Measurements from ENCODE around the gene PDCL3. TPM values are rescaled to one million over a fixed set of nuclear protein-coding genes. Genes with fewer than 3 reads are reported as not detected.

PDCL3 gene
- total RNA-seq, 4 donors from 2014 or later, result 22.4 to 31.5 (median 28.1) TPM

GRCh38 chr2:100522430-100522829 is 40.4 kb upstream of the PDCL3 start:
- TF ChIP-seq CTCF (IDR thresholded peaks at IDR 0.05) (no peak), POLR2A (IDR thresholded peaks at IDR 0.05) (no peak)
- Histone ChIP-seq H3K36me3 (no peaks in the 10 kb centered on the region), H3K4me1 (no peaks in the 10 kb centered on the region), H3K4me3 (no peak overlapping the region), H3K27ac (no peak overlapping the region), H3K27me3 (no peaks in the 10 kb centered on the region), H3K9me3 (no peaks in the 10 kb centered on the region)
- no peak for DNase-seq
- intact Hi-C loops (cut with DNase I), result no loop called here
- 71 to 83% methylated on average over 1 of the region's 1 CpG for WGBS, 2 donors

DNA sequence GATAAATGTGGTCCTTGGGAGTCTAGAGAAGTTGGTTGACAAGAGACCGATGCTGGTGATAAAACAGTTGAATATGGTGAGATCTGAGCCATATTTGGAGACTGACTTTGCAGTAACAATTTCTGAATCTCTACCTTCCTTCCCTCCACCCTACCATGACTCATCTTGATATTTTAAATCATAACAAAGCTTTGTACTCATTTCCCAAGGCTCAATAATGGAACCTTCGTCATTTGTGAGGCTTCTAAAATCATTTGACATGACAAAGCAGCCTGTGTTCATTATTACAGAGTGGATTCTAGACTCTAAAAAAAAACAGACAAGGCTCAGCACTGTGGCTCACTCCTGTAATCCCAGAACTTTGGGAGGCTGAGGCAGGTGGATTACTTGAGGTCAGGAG is 38.5 kb upstream of the PDCL3 start:
- Histone ChIP-seq H3K4me3 (no peak overlapping the region), H3K27me3 (no peaks in the 10 kb centered on the region), H3K27ac (no peak overlapping the region), H3K36me3 (no peaks in the 10 kb centered on the region), H3K4me1 (no peaks in the 10 kb centered on the region), H3K9me3 (no peaks in the 10 kb centered on the region)
- DNase-seq, result no peak
- TF ChIP-seq POLR2A (IDR thresholded peaks at IDR 0.05), result no peak
- TF ChIP-seq CTCF (IDR thresholded peaks at IDR 0.05), result no peak
- intact Hi-C loops (cut with DNase I), result no loop called here
- 58 to 63% methylated on average over 2 of the region's 2 CpGs for WGBS, 2 donors

GRCh38 chr2:100526868-100527267 is 35.9 kb upstream of the PDCL3 start:
- H3K36me3 ChIP-seq, result no peaks in the 10 kb centered on the region
- intact Hi-C loops (cut with DNase I), result no loop called here
- H3K27ac ChIP-seq, result no peak overlapping the region
- no peaks in the 10 kb centered on the region for H3K27me3 ChIP-seq
- no peak for DNase-seq
- no peak overlapping the region for H3K4me3 ChIP-seq
- TF ChIP-seq CTCF (IDR thresholded peaks at IDR 0.05) (no peak), POLR2A (IDR thresholded peaks at IDR 0.05) (no peak)
- no peaks in the 10 kb centered on the region for H3K9me3 ChIP-seq
- H3K4me1 ChIP-seq, result no peaks in the 10 kb centered on the region
- 0% methylated on average over 1 of the region's 1 CpG; no CpG with 5 or more reads in 1 of the 2 donors for WGBS, 2 donors

DNA sequence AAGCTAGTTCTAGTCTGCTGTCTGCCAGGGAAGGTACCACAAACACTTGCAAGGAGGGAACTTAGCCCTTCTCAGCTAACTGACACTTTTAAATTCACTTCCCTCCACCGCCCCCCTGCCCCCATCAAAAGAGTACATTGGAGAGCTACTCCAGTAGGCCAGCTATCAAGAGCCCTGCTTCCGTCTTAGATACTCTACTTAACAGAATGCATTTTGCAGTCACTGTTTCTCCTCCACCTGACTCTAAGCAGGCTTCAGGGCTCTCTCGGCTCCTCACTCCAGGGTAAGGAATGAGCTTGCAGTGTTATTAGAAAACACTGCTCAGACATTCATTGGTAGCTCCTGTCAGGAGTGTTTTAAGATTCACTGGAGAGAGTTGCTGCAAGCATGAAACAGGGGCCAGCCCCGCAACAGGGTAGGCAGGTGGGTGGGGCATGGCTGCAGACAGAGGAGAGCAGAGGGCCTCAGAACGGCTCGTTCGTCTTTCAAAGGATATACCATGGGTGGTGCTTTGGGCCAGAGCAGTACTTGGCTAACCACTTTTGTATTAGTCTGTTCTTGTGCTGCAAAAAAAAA is 35.3 kb upstream of the PDCL3 start:
- Histone ChIP-seq H3K27me3 (no peaks in the 10 kb centered on the region), H3K27ac (no peak overlapping the region), H3K4me1 (no peaks in the 10 kb centered on the region), H3K4me3 (no peak overlapping the region), H3K9me3 (no peaks in the 10 kb centered on the region), H3K36me3 (no peaks in the 10 kb centered on the region)
- no peak for DNase-seq
- intact Hi-C loops (cut with DNase I), result no loop called here
- WGBS, 2 donors, result 38 to 61% methylated on average over 2 to 7 of the region's 7 CpGs
- no peak for TF ChIP-seq POLR2A (IDR thresholded peaks at IDR 0.05)
- TF ChIP-seq CTCF (IDR thresholded peaks at IDR 0.05), result no peak

- H3K27ac ChIP-seq, result no peak overlapping the region
- no peaks in the 10 kb centered on the region for H3K9me3 ChIP-seq
- no peaks in the 10 kb centered on the region for H3K27me3 ChIP-seq
- no peak overlapping the region for H3K4me3 ChIP-seq
- intact Hi-C loops (cut with DNase I), result no loop called here
- no peak for TF ChIP-seq POLR2A (IDR thresholded peaks at IDR 0.05)
- TF ChIP-seq CTCF (IDR thresholded peaks at IDR 0.05), result no peak
- H3K36me3 ChIP-seq, result no peaks in the 10 kb centered on the region
- H3K4me1 ChIP-seq, result no peaks in the 10 kb centered on the region
- 80 to 93% methylated on average over 7 to 8 of the region's 8 CpGs for WGBS, 2 donors
- no peak for DNase-seq
Observed at GRCh38 chr2:100529176-100529575, 33.6 kb upstream of the PDCL3 start.

Data from esophagus squamous epithelium (tissue), 5 donors.